HEK293 (cell line): ENCODE results near the gene TLE1.

Source experiments
- BCL11A ChIP-seq: fragments of 450-650 bp; formaldehyde crosslinking; IDR thresholded peaks from 2 replicates; pipeline ENCODE4 v1.5.1; 2016; ENCODE audit warnings: low read depth, missing biosample characterization, missing genetic modification characterization
- EGR2 ChIP-seq: fragments of 450-650 bp; formaldehyde crosslinking; IDR thresholded peaks from 2 replicates; pipeline ENCODE4 v1.5.1; 2016; ENCODE audit warnings: low read depth, missing biosample characterization, missing genetic modification characterization
- ELK4 ChIP-seq: IDR thresholded peaks from 2 replicates; pipeline ENCODE4 v1.6.1; 2011; ENCODE audit warnings: mild to moderate bottlenecking, low read depth, low read length, borderline replicate concordance
- HOXC10 ChIP-seq: sonication (generic); formaldehyde crosslinking; IDR thresholded peaks from 2 replicates; pipeline ENCODE4 v1.8.1; 2023; ENCODE audit warnings: mild to moderate bottlenecking, missing genetic modification reagents
- HOXD13 ChIP-seq: sonication (generic); formaldehyde crosslinking; IDR thresholded peaks from 2 replicates; pipeline ENCODE4 v1.8.0; 2022; ENCODE audit warnings: missing genetic modification reagents, borderline replicate concordance
- MYNN ChIP-seq: fragments of 450-650 bp; formaldehyde crosslinking; IDR thresholded peaks from 2 replicates; pipeline ENCODE4 v1.5.1; 2016; ENCODE audit warnings: missing biosample characterization, missing genetic modification characterization, borderline replicate concordance
- MZF1 ChIP-seq: fragments of 450-650 bp; formaldehyde crosslinking; IDR thresholded peaks from 2 replicates; pipeline ENCODE4 v1.5.1; 2017; ENCODE audit warnings: missing biosample characterization, missing genetic modification characterization, borderline replicate concordance
- SALL2 ChIP-seq: fragments of 450-650 bp; formaldehyde crosslinking; IDR thresholded peaks from 2 replicates; pipeline ENCODE4 v1.5.0; 2017; ENCODE audit warnings: missing biosample characterization, mild to moderate bottlenecking, missing genetic modification characterization, borderline replicate concordance
- SCRT1 ChIP-seq: fragments of 450-650 bp; formaldehyde crosslinking; IDR thresholded peaks from 2 replicates; pipeline ENCODE4 v1.5.1; 2016; ENCODE audit warnings: missing biosample characterization, missing genetic modification characterization, borderline replicate concordance
- SETDB1 ChIP-seq: IDR thresholded peaks from one replicate; pipeline ENCODE4 v1.6.1; 2017; ENCODE audit warnings: mild to moderate bottlenecking, low read length, moderate library complexity, mixed read lengths; ENCODE audit not compliant: insufficient read length
- TCF7L2 ChIP-seq: IDR thresholded peaks from 2 replicates; pipeline ENCODE4 v1.6.1; 2011; ENCODE audit warnings: low read depth, mild to moderate bottlenecking, inconsistent platforms, low read length, moderate library complexity, borderline replicate concordance
- TRIM28 ChIP-seq: IDR thresholded peaks from 2 replicates; pipeline ENCODE4 v1.6.1; 2011; ENCODE audit warnings: low read length, control low read depth, borderline replicate concordance
- WT1 ChIP-seq: fragments of 450-650 bp; formaldehyde crosslinking; IDR thresholded peaks from 2 replicates; pipeline ENCODE4 v1.5.1; 2016; ENCODE audit warnings: missing biosample characterization, missing genetic modification characterization
- ZBTB11 ChIP-seq: fragments of 450-650 bp; formaldehyde crosslinking; conservative IDR thresholded peaks from 2 replicates; pipeline ENCODE4 v1.5.1; 2016; ENCODE audit warnings: low read depth, missing biosample characterization, missing genetic modification characterization
- ZBTB8A ChIP-seq: fragments of 450-650 bp; formaldehyde crosslinking; IDR thresholded peaks from 2 replicates; pipeline ENCODE4 v1.5.1; 2016; ENCODE audit warnings: missing biosample characterization, missing genetic modification characterization
- ZFHX2 ChIP-seq: fragments of 450-650 bp; formaldehyde crosslinking; conservative IDR thresholded peaks from 2 replicates; pipeline ENCODE4 v1.5.1; 2016; ENCODE audit warnings: missing biosample characterization, missing genetic modification characterization
- ZFP41 ChIP-seq: fragments of 450-650 bp; formaldehyde crosslinking; IDR thresholded peaks from 2 replicates; pipeline ENCODE4 v1.5.1; 2016; ENCODE audit warnings: missing biosample characterization, missing genetic modification characterization, borderline replicate concordance
- ZNF184 ChIP-seq: fragments of 450-650 bp; IDR thresholded peaks from 2 replicates; pipeline ENCODE4 v1.5.1; 2018; ENCODE audit warnings: missing biosample characterization, mild to moderate bottlenecking, missing genetic modification characterization
- ZNF292 ChIP-seq: fragments of 450-650 bp; formaldehyde crosslinking; IDR thresholded peaks from 2 replicates; pipeline ENCODE4 v1.5.1; 2016; ENCODE audit warnings: low read depth, missing biosample characterization, missing genetic modification characterization, borderline replicate concordance
- ZNF302 ChIP-seq: fragments of 450-650 bp; formaldehyde crosslinking; IDR thresholded peaks from 2 replicates; pipeline ENCODE4 v1.5.1; 2016; ENCODE audit warnings: missing biosample characterization, missing genetic modification characterization, low read depth
- ZNF404 ChIP-seq: fragments of 450-650 bp; formaldehyde crosslinking; IDR thresholded peaks from 2 replicates; pipeline ENCODE4 v1.5.1; 2017; ENCODE audit warnings: missing biosample characterization, missing genetic modification characterization
- ZNF488 ChIP-seq: fragments of 450-650 bp; formaldehyde crosslinking; IDR thresholded peaks from 2 replicates; pipeline ENCODE4 v1.5.1; 2016; ENCODE audit warnings: missing biosample characterization, missing genetic modification characterization
- ZNF501 ChIP-seq: fragments of 450-650 bp; formaldehyde crosslinking; IDR thresholded peaks from 2 replicates; pipeline ENCODE4 v1.5.1; 2016; ENCODE audit warnings: missing biosample characterization, missing genetic modification characterization
- ZNF510 ChIP-seq: fragments of 450-650 bp; formaldehyde crosslinking; IDR thresholded peaks from 2 replicates; pipeline ENCODE4 v1.5.1; 2018; ENCODE audit warnings: mild to moderate bottlenecking, missing genetic modification characterization, missing biosample characterization; ENCODE audit not compliant: insufficient replicate concordance
- ZNF513 ChIP-seq: fragments of 450-650 bp; IDR thresholded peaks from 2 replicates; pipeline ENCODE4 v1.5.1; 2018; ENCODE audit warnings: missing biosample characterization, missing genetic modification characterization
- ZNF596 ChIP-seq: fragments of 450-650 bp; IDR thresholded peaks from 2 replicates; pipeline ENCODE4 v1.5.0; 2018; ENCODE audit warnings: missing biosample characterization, mild to moderate bottlenecking, missing genetic modification characterization, moderate library complexity
- ZNF623 ChIP-seq: fragments of 450-650 bp; formaldehyde crosslinking; IDR thresholded peaks from 2 replicates; pipeline ENCODE4 v1.5.1; 2016; ENCODE audit warnings: missing biosample characterization, missing genetic modification characterization
- ZNF645 ChIP-seq: fragments of 450-650 bp; formaldehyde crosslinking; IDR thresholded peaks from 2 replicates; pipeline ENCODE4; 2016; ENCODE audit warnings: missing biosample characterization, missing genetic modification characterization
- ZNF707 ChIP-seq: fragments of 450-650 bp; formaldehyde crosslinking; IDR thresholded peaks from 2 replicates; pipeline ENCODE4 v1.5.1; 2016; ENCODE audit warnings: missing biosample characterization, missing genetic modification characterization
- ZNF776 ChIP-seq: fragments of 450-650 bp; formaldehyde crosslinking; IDR thresholded peaks from 2 replicates; pipeline ENCODE4 v1.5.0; 2017; ENCODE audit warnings: missing biosample characterization, missing genetic modification characterization, borderline replicate concordance
- ZNF777 ChIP-seq: fragments of 450-650 bp; formaldehyde crosslinking; IDR thresholded peaks from 2 replicates; pipeline ENCODE4 v1.5.1; 2017; ENCODE audit warnings: missing biosample characterization, missing genetic modification characterization, borderline replicate concordance
- ZNF843 ChIP-seq: fragments of 450-650 bp; formaldehyde crosslinking; IDR thresholded peaks from 2 replicates; pipeline ENCODE4 v1.5.1; 2016; ENCODE audit warnings: missing biosample characterization, missing genetic modification characterization

Gene TLE1

GRCh38 chr9:81724242-81724889, 35.0 kb upstream of the TLE1 start (continued):
- TF ChIP-seq ZNF292 (no peak), ZNF488 (tag by site-specific recombination) (no peak), SCRT1 (tag by site-specific recombination) (no peak), ZNF513 (tag by site-specific recombination) (no peak), ZNF302 (tag by site-specific recombination) (no peak), EGR2 (tag by site-specific recombination) (no peak), HOXC10 (CRISPR knock-in tag) (no peak), ZNF623 (tag by site-specific recombination) (no peak), ZFP41 (tag by site-specific recombination) (no peak), HOXD13 (CRISPR knock-in tag) (0 out of 2 replicates have a peak, but pooled peaks have one; percentile 22), ZNF645 (tag by site-specific recombination) (no peak), ZNF501 (tag by site-specific recombination) (no peak), TCF7L2 (no peak), MYNN (no peak), MZF1 (tag by site-specific recombination) (no peak), ZNF843 (tag by site-specific recombination) (peak; percentile 87), BCL11A (tag by site-specific recombination) (no peak), ZNF184 (no peak), TRIM28 (peak; percentile 51; the same call in 1 of the 2 replicates), ZNF707 (tag by site-specific recombination) (no peak), ZNF777 (tag by site-specific recombination) (no peak), SETDB1 (no peak), SALL2 (tag by site-specific recombination) (no peak), ZBTB11 (tag by site-specific recombination) (no peak), ZNF776 (no peak), ZNF404 (no peak), ELK4 (no peak), WT1 (tag by site-specific recombination) (peak; percentile 71; the same call in 1 of the 2 replicates), ZNF510 (tag by site-specific recombination) (no peak), ZFHX2 (tag by site-specific recombination) (no peak), ZNF596 (tag by site-specific recombination) (0 out of 2 replicates have a peak, but pooled peaks have one; percentile 1), ZBTB8A (tag by site-specific recombination) (peak; percentile 15; the same call in 1 of the 2 replicates)
